Thymus (tissue), 11 donors: ENCODE data around the gene ID2. TPM values are rescaled to one million over a fixed set of nuclear protein-coding genes. Genes with fewer than 3 reads are reported as not detected.

Source experiments
- DNase-seq, 9 donors: peaks; one replicate each; pipeline ENCODE4 v3.0.0-alpha.2; 2013; ENCODE audit warnings: low spot score in 9 of 9, low read depth in 6 of 9, missing footprints in 1 of 9
- H3K27ac ChIP-seq, 2 donors: one replicate each; pipeline ENCODE4 v1.5.1; 2013; ENCODE audit warnings: control low read depth in 1 of 2, low read depth in 1 of 2, low read length in 1 of 2, mild to moderate bottlenecking in 1 of 2, moderate library complexity in 1 of 2
- H3K27me3 ChIP-seq, 2 donors: one replicate each; pipeline ENCODE4 v1.5.1; 2013; ENCODE audit warnings: low read length in 1 of 2; ENCODE audit not compliant: control insufficient read depth in 2 of 2, insufficient read depth in 1 of 2
- H3K36me3 ChIP-seq, 2 donors: one replicate each; pipeline ENCODE4 v1.5.1; 2013; ENCODE audit warnings: low read length in 1 of 2, mild to moderate bottlenecking in 1 of 2, moderate library complexity in 1 of 2; ENCODE audit not compliant: control insufficient read depth in 2 of 2, insufficient read depth in 2 of 2
- H3K4me1 ChIP-seq, 2 donors: one replicate each; pipeline ENCODE4 v1.5.1; 2013; ENCODE audit warnings: low read length in 2 of 2; ENCODE audit not compliant: control insufficient read depth in 2 of 2, insufficient read depth in 2 of 2
- H3K4me3 ChIP-seq, 2 donors: one replicate each; pipeline ENCODE4 v1.5.1; 2013; ENCODE audit warnings: low read length in 2 of 2, control low read depth in 1 of 2, mild to moderate bottlenecking in 1 of 2
- H3K9me3 ChIP-seq, 2 donors: one replicate each; pipeline ENCODE4 v1.5.1; 2013; ENCODE audit warnings: low read length in 1 of 2, mild to moderate bottlenecking in 1 of 2; ENCODE audit not compliant: control insufficient read depth in 2 of 2, insufficient read depth in 1 of 2
- WGBS: extraction: QIAGEN DNeasy Blood & Tissue Kit; methylation state at CpG from one replicate; pipeline ENCODE4 v1.1.7; 2013; 5-methylcytosine and 5-hydroxymethylcytosine counted together
- polyA plus RNA-seq: library from polyadenylated mRNA; stranded (reverse); fragments of 200-250 nt; gene quantifications from one replicate; pipeline ENCODE4 v1.2.3, GENCODE V29; 2013
- total RNA-seq: library from RNA; stranded (reverse); fragments of 120-200 nt; gene quantifications from one replicate; pipeline ENCODE4 v1.2.4, GENCODE V29; 2013
- donor health status: healthy.

The ID2 gene
- total and polyA plus RNA-seq, 2 donors = 108 to 319 TPM

DNA sequence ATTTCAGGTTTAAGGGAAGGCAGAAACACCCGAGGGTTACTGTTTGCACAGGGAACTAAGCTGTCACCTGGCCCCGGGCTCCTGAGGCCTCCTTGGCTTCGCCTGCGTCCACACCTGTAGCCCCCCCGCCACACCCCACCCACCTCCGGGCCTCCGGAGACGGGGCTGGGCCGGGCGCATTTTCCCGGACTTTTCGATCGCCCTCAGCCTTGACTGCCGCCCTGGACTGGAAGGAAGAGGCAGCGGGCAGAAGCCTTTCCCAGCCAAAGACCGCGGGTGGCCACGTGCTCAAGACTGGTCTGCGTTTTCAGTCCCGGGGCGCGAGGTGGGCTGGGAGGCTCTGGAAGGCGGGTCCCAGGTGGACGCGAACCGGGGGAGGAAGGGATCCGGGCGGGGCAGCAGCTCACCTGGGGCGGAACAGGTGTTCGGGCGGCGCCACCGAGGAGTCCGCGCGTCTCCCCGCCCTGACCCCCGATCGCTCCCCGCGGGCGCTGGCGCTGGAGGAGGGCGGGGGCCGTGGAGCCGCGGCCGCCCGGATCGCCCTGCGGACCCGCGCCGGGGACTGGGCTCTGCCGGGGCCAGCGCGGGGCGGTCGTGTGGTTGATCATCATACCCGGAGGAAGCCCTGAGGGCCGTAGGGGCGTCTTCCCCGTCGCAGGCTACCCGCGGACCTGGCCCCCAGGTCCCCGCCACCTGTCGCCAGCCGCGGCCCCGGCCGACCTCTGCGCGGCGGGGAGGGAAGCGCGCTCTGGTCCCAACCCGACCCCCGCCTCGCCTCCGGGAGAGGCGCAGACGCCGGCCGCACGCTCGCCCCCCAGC lies 3.2 kb downstream of the ID2 start:
- H3K36me3 ChIP-seq = no peaks in the 10 kb centered on the region
- H3K4me3 ChIP-seq = peak overlapping the region; percentile 62 to 75
- peak in 1 of 9 donors; percentile 18 for DNase-seq
- peak overlapping the region; percentile 73 to 86 for H3K27ac ChIP-seq
- no peaks in the 10 kb centered on the region for H3K9me3 ChIP-seq
- 2% methylated on average over 87 of the region's 87 CpGs for WGBS
- peaks cover 3 to 8% of the 10 kb centered on the region in 2 donors for H3K27me3 ChIP-seq
- peaks cover 12 to 22% of the 10 kb centered on the region in 2 donors for H3K4me1 ChIP-seq

DNA sequence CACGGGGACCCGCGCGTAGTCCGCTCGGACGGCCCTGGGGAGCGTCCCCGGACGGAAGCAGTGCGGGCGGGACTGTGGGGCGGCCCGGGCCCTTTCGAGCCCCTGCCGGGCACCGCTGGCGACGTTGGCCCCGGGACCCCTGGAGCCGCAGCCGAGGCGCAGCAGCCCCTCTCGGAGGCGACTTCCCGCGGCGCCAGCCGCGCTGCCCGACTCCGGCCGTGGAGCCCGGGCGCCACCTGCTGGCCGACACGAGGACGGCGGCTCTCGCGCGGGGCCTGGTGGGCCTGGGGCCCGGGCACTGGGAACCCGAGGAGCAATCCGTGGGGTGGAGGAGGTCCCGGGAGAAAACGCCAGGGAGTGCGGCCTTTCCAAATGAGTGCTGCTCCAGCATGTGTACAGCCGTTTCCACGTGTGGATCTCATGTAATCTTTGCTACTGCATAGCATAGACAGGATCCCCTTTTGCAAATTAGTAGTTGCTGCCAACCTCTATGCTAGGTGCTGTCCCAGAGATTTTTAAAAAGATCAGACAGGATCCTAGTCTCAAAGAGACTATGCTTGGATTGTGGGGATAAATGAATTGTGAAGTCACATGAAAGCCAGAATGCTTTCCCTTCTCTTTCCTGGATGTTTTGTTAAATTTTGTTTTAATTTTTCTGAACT lies 4.0 kb downstream of the ID2 start:
- under 1% methylated on average over 50 of the region's 50 CpGs for WGBS
- H3K36me3 ChIP-seq = no peaks in the 10 kb centered on the region
- H3K4me1 ChIP-seq = peaks cover 9 to 17% of the 10 kb centered on the region in 2 donors
- H3K27me3 ChIP-seq = peaks cover 3 to 5% of the 10 kb centered on the region in 2 donors
- peak in 6 of 9 donors; percentile 54 to 84 (median 72) for DNase-seq
- H3K4me3 ChIP-seq = peak overlapping the region in 1 of 2 donors; percentile 62
- H3K27ac ChIP-seq = peak overlapping the region in 1 of 2 donors; percentile 86
- no peaks in the 10 kb centered on the region for H3K9me3 ChIP-seq

DNA sequence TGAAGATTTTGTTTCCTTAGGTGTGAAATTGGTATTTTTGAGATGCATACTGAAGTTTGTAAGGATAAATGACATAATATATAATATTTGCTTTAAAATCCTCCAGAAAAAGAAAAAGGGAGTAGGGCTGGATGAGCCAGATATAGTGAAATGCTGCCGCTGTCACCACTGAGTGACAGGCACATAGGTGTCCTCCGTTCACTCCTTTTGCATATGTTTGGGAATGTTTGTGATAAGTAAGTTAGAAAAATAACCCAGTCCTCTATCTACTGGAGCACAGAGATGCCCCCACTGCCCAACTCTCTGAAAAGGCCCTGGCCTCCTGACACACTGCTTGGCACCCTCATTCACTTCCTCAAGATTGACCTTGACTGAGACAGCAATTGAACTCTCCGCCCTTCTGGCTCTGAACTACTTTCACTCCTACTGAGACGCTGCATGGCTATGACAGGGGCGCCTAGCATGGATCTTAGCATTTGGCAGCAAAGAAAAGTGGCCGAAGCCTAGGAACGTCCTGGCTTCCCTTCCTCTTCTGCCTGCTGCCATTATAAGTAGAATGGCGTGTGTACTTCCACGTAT lies 10.1 kb downstream of the ID2 start:
- Histone ChIP-seq H3K27ac (no peak overlapping the region), H3K4me1 (peaks cover 0 to 7% of the 10 kb centered on the region in 2 donors), H3K9me3 (peaks cover 0 to 4% of the 10 kb centered on the region in 2 donors), H3K27me3 (peaks cover 5 to 21% of the 10 kb centered on the region in 2 donors), H3K36me3 (no peaks in the 10 kb centered on the region), H3K4me3 (no peak overlapping the region)
- no peak for DNase-seq
- WGBS = 97% methylated on average over 9 of the region's 9 CpGs

DNA sequence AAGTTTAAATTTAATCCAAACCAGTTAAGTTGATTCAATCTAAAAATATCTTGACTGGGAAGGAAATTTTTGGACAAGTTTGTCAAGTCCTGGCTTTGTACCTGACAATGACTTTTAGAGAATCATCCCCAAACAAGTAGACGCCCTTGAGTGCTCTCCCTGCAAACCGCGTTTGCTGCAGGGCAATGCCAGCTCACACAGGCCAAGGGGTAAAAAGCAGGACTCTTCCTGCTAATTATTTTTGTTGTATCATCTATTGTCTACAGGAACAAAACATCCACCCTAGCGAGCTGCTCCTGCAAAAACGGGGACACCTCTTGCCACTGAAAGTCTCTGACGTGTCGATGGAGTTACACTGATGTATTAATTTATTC lies 10.9 kb downstream of the ID2 start:
- Histone ChIP-seq H3K36me3 (no peaks in the 10 kb centered on the region), H3K4me3 (no peak overlapping the region), H3K9me3 (peaks cover 0 to 4% of the 10 kb centered on the region in 2 donors), H3K27me3 (peaks cover 5 to 21% of the 10 kb centered on the region in 2 donors), H3K27ac (no peak overlapping the region), H3K4me1 (peaks cover 0 to 7% of the 10 kb centered on the region in 2 donors)
- WGBS = 66% methylated on average over 7 of the region's 7 CpGs
- no peak for DNase-seq

DNA sequence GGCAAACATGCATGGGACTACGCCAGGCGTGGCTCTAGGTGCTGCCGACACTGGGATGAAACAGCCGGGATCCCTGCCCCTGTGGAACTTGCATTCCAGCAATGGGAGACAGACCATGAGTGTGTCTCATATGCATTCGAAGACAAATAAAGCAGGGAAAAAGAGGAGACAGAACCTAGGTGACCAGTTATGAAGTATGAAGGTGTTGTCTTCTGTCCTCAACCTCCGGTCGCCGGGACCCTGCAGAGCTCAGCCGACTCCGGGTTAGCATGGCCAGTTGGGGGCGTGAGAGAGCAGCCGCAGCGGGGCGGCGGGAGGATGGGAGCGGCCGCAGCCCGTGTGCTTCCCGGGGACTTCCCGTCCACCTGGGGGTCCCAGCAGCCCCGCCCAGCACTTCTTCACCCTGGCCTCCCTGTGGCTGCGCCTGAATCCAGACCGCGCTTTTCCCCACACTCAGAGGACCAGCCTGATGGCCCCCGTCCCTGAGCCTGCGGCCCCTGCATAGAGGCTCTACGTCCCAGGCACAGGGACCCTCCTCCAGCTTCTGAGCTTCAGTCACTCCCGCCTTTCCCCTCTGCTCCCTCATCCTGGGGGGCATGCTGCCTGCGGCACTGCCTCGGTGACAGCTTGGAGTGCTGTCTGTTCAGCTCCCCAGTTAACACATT lies 11.4 kb downstream of the ID2 start:
- H3K9me3 ChIP-seq = peaks cover 0 to 4% of the 10 kb centered on the region in 2 donors
- H3K4me1 ChIP-seq = peaks cover 0 to 7% of the 10 kb centered on the region in 2 donors
- peaks cover 5 to 21% of the 10 kb centered on the region in 2 donors for H3K27me3 ChIP-seq
- DNase-seq = peak in 2 of 9 donors; percentile 33 to 45
- no peak overlapping the region for H3K4me3 ChIP-seq
- H3K36me3 ChIP-seq = no peaks in the 10 kb centered on the region
- WGBS = 24% methylated on average over 30 of the region's 30 CpGs
- H3K27ac ChIP-seq = no peak overlapping the region

DNA sequence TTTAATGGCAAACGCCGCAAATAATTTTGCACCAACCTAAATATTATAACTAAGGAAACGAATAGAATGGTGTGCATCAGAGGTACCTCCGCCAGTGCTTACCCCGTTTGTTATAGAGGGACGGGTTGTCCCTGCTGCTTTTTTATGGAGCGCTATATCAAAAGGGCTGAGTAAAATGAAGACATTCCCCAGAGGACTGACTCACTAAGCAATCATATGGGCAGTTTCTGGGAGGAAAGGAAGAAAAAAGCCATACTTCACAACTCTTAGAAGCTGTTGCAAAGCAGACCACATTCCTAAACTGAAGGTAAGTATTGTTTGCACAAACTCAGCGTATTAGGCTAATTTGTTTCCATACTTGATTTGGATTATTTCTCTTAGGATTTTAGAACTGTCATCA lies 12.9 kb downstream of the ID2 start:
- no peak for DNase-seq

DNA sequence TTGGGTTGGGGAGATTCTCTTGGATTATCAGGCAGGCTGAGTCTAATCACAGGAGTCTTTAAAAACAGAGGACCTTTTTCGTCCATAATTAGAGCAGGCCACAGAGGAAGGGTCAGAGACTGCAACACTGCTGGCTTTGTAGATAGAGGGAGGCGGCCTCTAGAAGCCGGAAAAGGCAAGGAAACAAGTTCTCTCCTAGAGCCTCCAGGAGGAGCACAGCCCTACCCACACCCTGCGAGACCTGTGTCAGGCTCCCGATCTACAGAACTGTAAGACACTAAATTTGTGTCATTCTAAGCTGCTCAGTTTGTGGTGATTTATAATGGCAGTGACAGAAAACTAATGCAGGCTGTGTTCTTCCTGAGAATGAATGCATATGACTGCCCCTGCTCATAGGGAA lies 15.3 kb downstream of the ID2 start:
- Histone ChIP-seq H3K9me3 (peaks cover 0 to 4% of the 10 kb centered on the region in 2 donors), H3K36me3 (no peaks in the 10 kb centered on the region), H3K4me1 (peaks cover 0 to 7% of the 10 kb centered on the region in 2 donors), H3K27ac (no peak overlapping the region), H3K4me3 (no peak overlapping the region), H3K27me3 (peaks cover 5 to 13% of the 10 kb centered on the region in 2 donors)
- DNase-seq = no peak
- 96% methylated on average over 5 of the region's 5 CpGs for WGBS

More for the DNA sequence above, 12.9 kb downstream of the ID2 start:
- WGBS = 98% methylated on average over 8 of the region's 8 CpGs
- Histone ChIP-seq H3K4me1 (peaks cover 0 to 7% of the 10 kb centered on the region in 2 donors), H3K36me3 (no peaks in the 10 kb centered on the region), H3K4me3 (no peak overlapping the region), H3K9me3 (peaks cover 0 to 4% of the 10 kb centered on the region in 2 donors), H3K27me3 (peaks cover 5 to 21% of the 10 kb centered on the region in 2 donors), H3K27ac (no peak overlapping the region)

DNA sequence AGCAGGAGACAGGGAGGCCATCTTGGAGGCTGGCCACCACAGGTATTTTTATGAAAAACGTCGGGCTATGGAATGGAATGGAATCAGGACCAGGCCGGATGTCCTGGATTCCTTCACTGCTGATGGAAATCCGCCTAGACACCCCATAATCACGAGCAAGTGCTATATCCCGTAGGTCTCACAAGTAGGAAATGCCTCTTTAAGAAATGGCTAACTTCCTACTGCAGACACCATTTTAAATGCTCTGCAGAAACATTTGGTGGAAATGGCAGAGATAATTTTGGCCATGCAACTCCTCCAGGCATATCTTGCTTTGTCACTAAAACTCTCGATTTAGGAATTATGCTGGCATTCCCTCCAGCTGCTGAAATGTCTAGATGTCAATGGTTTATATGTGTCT lies 18.0 kb downstream of the ID2 start:
- Histone ChIP-seq H3K4me1 (no peaks in the 10 kb centered on the region), H3K9me3 (no peaks in the 10 kb centered on the region), H3K27ac (no peak overlapping the region), H3K4me3 (no peak overlapping the region), H3K36me3 (no peaks in the 10 kb centered on the region), H3K27me3 (no peaks in the 10 kb centered on the region)
- DNase-seq = no peak
- WGBS = 98% methylated on average over 7 of the region's 7 CpGs
